T-cell (primary cell): ENCODE measurements around the gene ADPRHL1. TPM values are rescaled to one million over a fixed set of nuclear protein-coding genes. Genes with fewer than 3 reads are reported as not detected.

ENCODE experiments used
- ATAC-seq, 4 experiments: fragments of 200-7000 bp in 3 of 4; fragments of 150-1000 bp in 1 of 4; cut with Tn5 transposase; replicated peaks in 1 of 4; 1 replicate in 3 of 4; 2 replicates in 1 of 4; pipeline ENCODE4 v1.10.0; 2021; ENCODE audit warnings: moderate library complexity in 3 of 4, mild to moderate bottlenecking in 2 of 4, moderate number of reproducible peaks in 1 of 4
- CTCF ChIA-PET, 2 donors: fragments of 300-600 bp; sonication (Branson Sonifier 250); formaldehyde crosslinking; loops; one replicate each; lab custom pipeline; 2022; ENCODE audit warnings: antibody characterized with exemption in 2 of 2; lab: Charles Lee
- POLR2A ChIA-PET, 2 donors: fragments of 300-600 bp; sonication (Branson Sonifier 250); formaldehyde crosslinking; loops; one replicate each; lab custom pipeline; 2022; ENCODE audit warnings: antibody characterized with exemption in 2 of 2; lab: Charles Lee
- DNase-seq, 35 experiments: peaks; one replicate each; pipeline versions ENCODE4 v3.0.0 to v3.0.0-alpha.2; 2013 to 2023
- H3K27ac ChIP-seq: one replicate; pipeline ENCODE4 v1.5.1; 2013; ENCODE audit warnings: low read length
- H3K27me3 ChIP-seq, 2 experiments: replicated peaks in 1 of 2; 1 replicate in 1 of 2; 2 replicates in 1 of 2; pipeline versions ENCODE4 v1.6.1 to v1.7.0; 2013; ENCODE audit warnings: low read length in 1 of 2, mixed read lengths in 1 of 2; ENCODE audit not compliant: control insufficient read depth in 2 of 2, insufficient read depth in 2 of 2; ENCODE audit errors: extremely low read depth in 1 of 2
- H3K36me3 ChIP-seq, 2 donors: 1 replicate in 1 of 2; 2 replicates in 1 of 2; pipeline versions ENCODE4 v1.6.1 to v1.7.0; 2013; ENCODE audit warnings: low read length in 1 of 2; ENCODE audit not compliant: control insufficient read depth in 2 of 2, insufficient read depth in 1 of 2; ENCODE audit errors: extremely low read depth in 1 of 2
- H3K4me1 ChIP-seq, 2 experiments: 1 replicate in 1 of 2; 2 replicates in 1 of 2; pipeline versions ENCODE4 v1.6.1 to v1.7.0; 2013; ENCODE audit warnings: low read length in 2 of 2, mixed read lengths in 1 of 2; ENCODE audit not compliant: insufficient read depth in 2 of 2, control insufficient read depth in 1 of 2; ENCODE audit errors: extremely low read depth in 1 of 2
- H3K4me3 ChIP-seq, 2 donors: 1 replicate in 1 of 2; 2 replicates in 1 of 2; pipeline versions ENCODE4 v1.5.1 to v1.7.0; 2013; ENCODE audit warnings: mild to moderate bottlenecking in 2 of 2, low read length in 1 of 2, moderate library complexity in 1 of 2; ENCODE audit not compliant: control insufficient read depth in 1 of 2; ENCODE audit errors: extremely low read depth in 1 of 2
- H3K9me3 ChIP-seq: 2 replicates; pipeline ENCODE4 v1.7.0; 2013
- H3K27ac Mint-ChIP-seq, 2 donors: one replicate each; pipeline ENCODE4 v1.8.0; 2020 to 2021; ENCODE audit warnings: mild to moderate bottlenecking in 2 of 2, mixed read lengths in 2 of 2
- H3K27me3 Mint-ChIP-seq, 2 donors: one replicate each; pipeline ENCODE4 v1.8.0; 2021 to 2022; ENCODE audit warnings: mixed read lengths in 2 of 2
- H3K36me3 Mint-ChIP-seq: one replicate; pipeline ENCODE4 v1.8.0; 2021; ENCODE audit warnings: mixed read lengths
- H3K4me1 Mint-ChIP-seq, 3 donors: one replicate each; pipeline ENCODE4 v1.8.0; 2020 to 2022; ENCODE audit warnings: mixed read lengths in 3 of 3, mild to moderate bottlenecking in 1 of 3
- H3K4me3 Mint-ChIP-seq, 3 donors: one replicate each; pipeline ENCODE4 v1.8.0; 2020 to 2022; ENCODE audit warnings: mild to moderate bottlenecking in 3 of 3, mixed read lengths in 3 of 3, moderate library complexity in 3 of 3
- H3K9me3 Mint-ChIP-seq, 3 donors: one replicate each; pipeline ENCODE4 v1.8.0; 2020 to 2022; ENCODE audit warnings: mixed read lengths in 3 of 3
- WGBS: methylation state at CpG from one replicate; pipeline ENCODE4 v1.1.5; 2013; ENCODE audit warnings: missing lambda C conversion rate; ENCODE audit not compliant: insufficient coverage; 5-methylcytosine and 5-hydroxymethylcytosine counted together
- total RNA-seq, 35 experiments: library from RNA in 6 of 35; stranded (reverse) in 6 of 35; fragments of 120-200 nt in 1 of 35; gene quantifications; one replicate each; pipeline versions ENCODE4 v1.2.1 to v1.2.4 and lab custom pipeline; 2013 to 2026

ADPRHL1 gene
- total RNA-seq, 5 donors from 2014 or later (not counting 1 experiment from before 2014, with no cell fraction given), result 0.37 to 1.7 (median 0.92) TPM

DNA sequence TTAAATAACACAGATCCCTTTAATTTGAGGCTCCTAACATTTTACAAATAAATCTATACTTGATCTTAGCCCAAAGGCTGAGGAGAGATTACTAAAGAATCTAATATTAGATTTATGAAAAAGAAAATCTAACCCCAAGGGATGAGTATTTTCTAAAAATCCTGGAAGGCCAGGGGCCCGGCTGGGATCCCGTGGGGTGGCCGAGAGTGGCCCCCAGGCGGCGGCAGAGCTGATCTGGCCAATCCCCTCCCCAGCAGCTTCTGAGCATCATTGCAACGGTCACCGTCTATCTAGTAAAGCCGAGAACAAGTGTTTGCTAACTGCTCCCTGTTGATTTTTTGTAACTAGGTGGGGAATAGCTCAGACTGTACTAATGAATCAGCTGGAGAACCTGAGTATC is 37.5 kb downstream of the ADPRHL1 start:
- no peak overlapping the region for H3K27ac ChIP-seq
- H3K36me3 ChIP-seq, result no peaks in the 10 kb centered on the region
- no peaks in the 10 kb centered on the region for H3K36me3 Mint-ChIP-seq
- H3K4me3 Mint-ChIP-seq, result no peak overlapping the region
- H3K9me3 ChIP-seq, result no peaks in the 10 kb centered on the region
- ChIA-PET CTCF (no interaction called here), POLR2A (no interaction called here)
- H3K4me3 ChIP-seq, result no peak overlapping the region
- no peaks in the 10 kb centered on the region for H3K4me1 ChIP-seq
- H3K27me3 ChIP-seq, result peaks cover 0 to 32% of the 10 kb centered on the region in 2 experiments
- WGBS, result 77% methylated on average over 4 of the region's 8 CpGs
- DNase-seq, result no peak
- H3K27ac Mint-ChIP-seq, result no peak overlapping the region
- no peaks in the 10 kb centered on the region for H3K4me1 Mint-ChIP-seq
- peaks cover 8 to 9% of the 10 kb centered on the region in 2 donors for H3K27me3 Mint-ChIP-seq
- no peak for ATAC-seq
- no peaks in the 10 kb centered on the region for H3K9me3 Mint-ChIP-seq

GRCh38 chr13:113415032-113415431 is 38.3 kb downstream of the ADPRHL1 start:
- no peak overlapping the region for H3K4me3 Mint-ChIP-seq
- CTCF ChIA-PET, result no interaction called here

GRCh38 chr13:113414335-113414734 is 39.0 kb downstream of the ADPRHL1 start:
- Mint-ChIP-seq H3K9me3 (no peaks in the 10 kb centered on the region), H3K36me3 (no peaks in the 10 kb centered on the region), H3K4me3 (no peak overlapping the region), H3K4me1 (peaks cover 0 to under 1% (median 0%) of the 10 kb centered on the region in 3 donors), H3K27me3 (peaks cover 8 to 9% of the 10 kb centered on the region in 2 donors), H3K27ac (no peak overlapping the region)
- ATAC-seq (no peak), DNase-seq (peak in 1 of 35 experiments; percentile 22)
- Histone ChIP-seq H3K27me3 (peaks cover 0 to 23% of the 10 kb centered on the region in 2 experiments), H3K27ac (no peak overlapping the region), H3K36me3 (no peaks in the 10 kb centered on the region), H3K4me1 (no peaks in the 10 kb centered on the region), H3K4me3 (no peak overlapping the region), H3K9me3 (no peaks in the 10 kb centered on the region)
- 67% methylated on average over 1 of the region's 8 CpGs for WGBS
- ChIA-PET CTCF (no interaction called here), POLR2A (no interaction called here)

More at GRCh38 chr13:113415032-113415431, 38.3 kb downstream of the ADPRHL1 start:
- no peak overlapping the region for H3K27ac Mint-ChIP-seq
- ATAC-seq (no peak), DNase-seq (no peak)
- no peak overlapping the region for H3K27ac ChIP-seq
- H3K36me3 Mint-ChIP-seq, result no peaks in the 10 kb centered on the region
- POLR2A ChIA-PET, result no interaction called here
- H3K9me3 Mint-ChIP-seq, result no peaks in the 10 kb centered on the region
- H3K27me3 Mint-ChIP-seq, result peaks cover 8 to 9% of the 10 kb centered on the region in 2 donors
- peaks cover 0 to 27% of the 10 kb centered on the region in 2 experiments for H3K27me3 ChIP-seq
- no peaks in the 10 kb centered on the region for H3K4me1 Mint-ChIP-seq
- H3K36me3 ChIP-seq, result no peaks in the 10 kb centered on the region
- no peaks in the 10 kb centered on the region for H3K4me1 ChIP-seq
- H3K9me3 ChIP-seq, result no peaks in the 10 kb centered on the region
- H3K4me3 ChIP-seq, result no peak overlapping the region
- 92% methylated on average over 13 of the region's 15 CpGs for WGBS

- Histone ChIP-seq H3K4me3 (no peak overlapping the region), H3K4me1 (no peaks in the 10 kb centered on the region), H3K36me3 (no peaks in the 10 kb centered on the region), H3K9me3 (no peaks in the 10 kb centered on the region), H3K27me3 (peaks cover 0 to 26% of the 10 kb centered on the region in 2 experiments), H3K27ac (no peak overlapping the region)
- Mint-ChIP-seq H3K9me3 (no peaks in the 10 kb centered on the region), H3K4me1 (peaks cover 0 to 2% (median 0%) of the 10 kb centered on the region in 3 donors), H3K36me3 (no peaks in the 10 kb centered on the region), H3K27me3 (peaks cover 5 to 11% of the 10 kb centered on the region in 2 donors), H3K4me3 (no peak overlapping the region), H3K27ac (no peak overlapping the region)
- CTCF ChIA-PET, result no interaction called here
- WGBS, result 80% methylated on average over 9 of the region's 9 CpGs
- no peak for DNase-seq
- POLR2A ChIA-PET, result no interaction called here
- ATAC-seq, result no peak
Observed at GRCh38 chr13:113413898-113414282, 39.4 kb downstream of the ADPRHL1 start.

DNA sequence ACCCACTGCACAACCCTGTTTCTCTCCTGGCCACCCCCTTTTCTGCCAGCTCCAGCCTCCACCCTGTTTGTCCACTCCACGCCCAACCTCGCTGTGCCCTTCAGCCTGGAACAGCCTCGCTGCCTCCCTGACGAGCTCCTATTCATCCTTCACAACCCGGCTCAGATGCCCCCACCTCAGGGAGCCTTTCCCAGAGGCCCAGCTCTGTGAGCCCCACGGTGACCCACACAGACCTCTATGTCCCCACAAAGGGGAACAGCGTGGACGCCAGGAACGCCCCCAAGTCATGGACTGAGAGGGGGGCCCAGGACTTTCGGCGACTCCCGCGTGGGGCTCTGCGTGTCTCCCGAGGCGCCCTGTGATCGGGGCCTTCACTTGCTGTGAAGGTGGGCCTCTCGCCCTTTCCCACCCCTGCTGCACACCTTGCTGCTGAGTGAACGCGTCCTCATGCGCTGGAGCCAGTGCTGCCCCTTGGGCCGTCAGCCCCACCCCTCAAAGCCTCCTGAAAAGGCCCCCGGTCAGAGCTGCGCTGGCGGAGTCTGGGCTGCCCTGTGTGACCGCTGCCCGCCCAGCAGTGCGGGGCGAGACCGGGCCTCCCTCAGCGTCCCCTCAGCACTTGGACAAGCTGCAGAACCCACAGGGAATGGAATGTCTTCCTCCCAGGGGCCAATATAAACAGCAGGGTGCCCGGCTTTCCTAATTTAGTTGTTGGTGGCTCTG is 40.0 kb downstream of the ADPRHL1 start:
- Mint-ChIP-seq H3K27me3 (peaks cover 4 to 14% of the 10 kb centered on the region in 2 donors), H3K27ac (no peak overlapping the region), H3K36me3 (no peaks in the 10 kb centered on the region), H3K4me3 (no peak overlapping the region), H3K9me3 (no peaks in the 10 kb centered on the region), H3K4me1 (peaks cover 0 to 2% (median 0%) of the 10 kb centered on the region in 3 donors)
- ATAC-seq (no peak), DNase-seq (no peak)
- H3K9me3 ChIP-seq, result no peaks in the 10 kb centered on the region
- no peaks in the 10 kb centered on the region for H3K36me3 ChIP-seq
- H3K4me1 ChIP-seq, result no peaks in the 10 kb centered on the region
- no peak overlapping the region for H3K4me3 ChIP-seq
- ChIA-PET POLR2A (no interaction called here), CTCF (no interaction called here)
- H3K27ac ChIP-seq, result no peak overlapping the region
- 97% methylated on average over 28 of the region's 32 CpGs for WGBS
- H3K27me3 ChIP-seq, result peaks cover 0 to 27% of the 10 kb centered on the region in 2 experiments

DNA sequence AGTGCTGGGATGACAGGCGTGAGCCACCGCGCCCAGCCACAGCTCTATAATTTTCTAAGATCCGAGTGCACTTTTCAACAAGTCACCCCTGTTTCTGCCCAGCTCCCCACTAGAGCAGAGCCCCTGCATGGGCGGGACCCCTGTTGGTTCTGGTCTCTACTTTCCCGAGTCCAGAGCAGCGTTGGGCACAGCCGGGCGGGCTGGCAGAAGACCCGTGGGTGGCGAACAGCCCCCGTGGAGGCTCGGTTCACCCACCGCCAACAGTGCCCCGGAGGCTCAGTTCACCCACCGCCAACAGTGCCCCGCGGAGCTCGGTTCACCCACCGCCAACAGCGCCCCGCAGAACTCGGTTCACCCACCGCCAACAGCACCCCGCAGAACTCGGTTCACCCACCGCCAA is 40.8 kb downstream of the ADPRHL1 start:
- peaks cover 4 to 19% of the 10 kb centered on the region in 2 donors for H3K27me3 Mint-ChIP-seq
- no peak overlapping the region for H3K4me3 Mint-ChIP-seq
- DNase-seq, result no peak
- no peak overlapping the region for H3K27ac Mint-ChIP-seq
- Histone ChIP-seq H3K27ac (no peak overlapping the region), H3K36me3 (no peaks in the 10 kb centered on the region), H3K9me3 (no peaks in the 10 kb centered on the region), H3K4me1 (no peaks in the 10 kb centered on the region), H3K27me3 (peaks cover 0 to 26% of the 10 kb centered on the region in 2 experiments), H3K4me3 (no peak overlapping the region)
- WGBS, result 100% methylated on average over 15 of the region's 27 CpGs
- no peaks in the 10 kb centered on the region for H3K36me3 Mint-ChIP-seq
- no peak for ATAC-seq
- POLR2A ChIA-PET, result no interaction called here
- H3K4me1 Mint-ChIP-seq, result peaks cover 0 to 2% (median 0%) of the 10 kb centered on the region in 3 donors
- CTCF ChIA-PET, result no interaction called here
- H3K9me3 Mint-ChIP-seq, result no peaks in the 10 kb centered on the region
